HEK293 (cell line): Measurements from ENCODE around the gene MST1R.

Experiments used
- CTCF ChIP-seq: fragments of 450-650 bp; formaldehyde crosslinking; IDR thresholded peaks from 2 replicates; pipeline ENCODE4 v1.5.1; 2016; ENCODE audit warnings: missing biosample characterization, missing genetic modification characterization
- KLF8 ChIP-seq: fragments of 450-650 bp; formaldehyde crosslinking; IDR thresholded peaks from 2 replicates; pipeline ENCODE4 v1.5.1; 2016; ENCODE audit warnings: missing biosample characterization, missing genetic modification characterization
- ZBTB21 ChIP-seq: fragments of 450-650 bp; formaldehyde crosslinking; IDR thresholded peaks from 2 replicates; pipeline ENCODE4 v1.5.1; 2017; ENCODE audit warnings: missing biosample characterization, missing genetic modification characterization
- ZNF776 ChIP-seq: fragments of 450-650 bp; formaldehyde crosslinking; IDR thresholded peaks from 2 replicates; pipeline ENCODE4 v1.5.0; 2017; ENCODE audit warnings: missing biosample characterization, missing genetic modification characterization, borderline replicate concordance

GRCh38 chr3:49895791-49896190, 7.9 kb downstream of the MST1R start:
- TF ChIP-seq ZNF776 (tag by site-specific recombination) (no peak), CTCF (tag by site-specific recombination) (no peak), ZBTB21 (tag by site-specific recombination) (no peak), KLF8 (no peak)
